Ectodermal cell (in vitro differentiated cells): ENCODE measurements around the gene HEBP2.

Source experiments
- H3K27ac ChIP-seq: 2 replicates; pipeline ENCODE4 v1.7.0; 2013; ENCODE audit warnings: mild to moderate bottlenecking, low read depth, low read length; ENCODE audit not compliant: insufficient read depth, poor library complexity, severe bottlenecking
- H3K27me3 ChIP-seq: 2 replicates; pipeline ENCODE4 v1.7.0; 2013; ENCODE audit warnings: mild to moderate bottlenecking, low read length; ENCODE audit not compliant: insufficient read depth, control insufficient read depth, poor library complexity, severe bottlenecking
- H3K36me3 ChIP-seq: one replicate; pipeline ENCODE4 v1.7.0; 2013; ENCODE audit warnings: low read length; ENCODE audit not compliant: control insufficient read depth, insufficient read depth
- H3K4me1 ChIP-seq: one replicate; pipeline ENCODE4 v1.7.0; 2013; ENCODE audit warnings: low read length; ENCODE audit not compliant: control insufficient read depth, insufficient read depth
- H3K4me3 ChIP-seq: 2 replicates; pipeline ENCODE4 v1.7.0; 2013; ENCODE audit warnings: low read depth, low read length, control low read depth; ENCODE audit not compliant: insufficient read depth
- H3K9me3 ChIP-seq: 2 replicates; pipeline ENCODE4 v1.7.0; 2013; ENCODE audit warnings: mild to moderate bottlenecking, low read length, moderate library complexity; ENCODE audit not compliant: control insufficient read depth
- WGBS, 2 experiments: methylation state at CpG; one replicate each; pipeline ENCODE4 v1.1.7; 2013; ENCODE audit warnings: missing lambda C conversion rate in 2 of 2; 5-methylcytosine and 5-hydroxymethylcytosine counted together

The HEBP2 gene

GRCh38 chr6:138377844-138378243, 26.2 kb upstream of the HEBP2 start, which contains the start of gene SMIM28:
Gene SMIM28 (plus strand): TSS chr6:138377905. CDS start chr6:138378073, 168 bp downstream.
- no peak within 1 kb of the TSS for H3K4me3 ChIP-seq
- no peaks in the 10 kb centered on the region for H3K4me1 ChIP-seq
- WGBS, 2 experiments: 89 to 96% methylated on average over 6 of the region's 6 CpGs
- H3K36me3 ChIP-seq: no peaks in the 10 kb centered on the region
- H3K27me3 ChIP-seq: no peaks in the 10 kb centered on the region
- H3K27ac ChIP-seq: no peak within 1 kb of the TSS
- H3K9me3 ChIP-seq: no peaks in the 10 kb centered on the region

- no peak overlapping the region for H3K27ac ChIP-seq
- no peaks in the 10 kb centered on the region for H3K27me3 ChIP-seq
- H3K9me3 ChIP-seq: no peaks in the 10 kb centered on the region
- no peaks in the 10 kb centered on the region for H3K4me1 ChIP-seq
- WGBS, 2 experiments: 64 to 79% methylated on average over 2 to 4 of the region's 4 CpGs
- no peaks in the 10 kb centered on the region for H3K36me3 ChIP-seq
- no peak overlapping the region for H3K4me3 ChIP-seq
Measured at GRCh38 chr6:138378463-138378862, 25.6 kb upstream of the HEBP2 start.

GRCh38 chr6:138382498-138383265, 21.3 kb upstream of the HEBP2 start:
- WGBS, 2 experiments: 81 to 84% methylated on average over 8 of the region's 8 CpGs
- Histone ChIP-seq H3K27ac (no peak overlapping the region), H3K36me3 (no peaks in the 10 kb centered on the region), H3K4me1 (no peaks in the 10 kb centered on the region), H3K27me3 (no peaks in the 10 kb centered on the region), H3K9me3 (no peaks in the 10 kb centered on the region), H3K4me3 (no peak overlapping the region)

- Histone ChIP-seq H3K9me3 (no peaks in the 10 kb centered on the region), H3K4me3 (no peak overlapping the region), H3K36me3 (no peaks in the 10 kb centered on the region), H3K27ac (no peak overlapping the region), H3K4me1 (no peaks in the 10 kb centered on the region), H3K27me3 (no peaks in the 10 kb centered on the region)
- 85 to 90% methylated on average over 3 of the region's 3 CpGs for WGBS, 2 experiments
Measured at GRCh38 chr6:138383776-138384175, 20.2 kb upstream of the HEBP2 start.

- Histone ChIP-seq H3K36me3 (no peaks in the 10 kb centered on the region), H3K4me3 (no peak overlapping the region), H3K9me3 (no peaks in the 10 kb centered on the region), H3K27me3 (no peaks in the 10 kb centered on the region), H3K4me1 (no peaks in the 10 kb centered on the region), H3K27ac (no peak overlapping the region)
- WGBS, 2 experiments: 93 to 98% methylated on average over 3 of the region's 3 CpGs
Measured at GRCh38 chr6:138386897-138387296, 17.1 kb upstream of the HEBP2 start.

- Histone ChIP-seq H3K4me1 (no peaks in the 10 kb centered on the region), H3K36me3 (no peaks in the 10 kb centered on the region), H3K27me3 (no peaks in the 10 kb centered on the region), H3K4me3 (no peak overlapping the region), H3K9me3 (no peaks in the 10 kb centered on the region), H3K27ac (no peak overlapping the region)
- WGBS, 2 experiments: 92 to 95% methylated on average over 8 of the region's 8 CpGs
Measured at GRCh38 chr6:138387577-138388368, 16.2 kb upstream of the HEBP2 start.

- 94 to 96% methylated on average over 5 of the region's 5 CpGs for WGBS, 2 experiments
- H3K4me1 ChIP-seq: no peaks in the 10 kb centered on the region
- no peaks in the 10 kb centered on the region for H3K36me3 ChIP-seq
- H3K27me3 ChIP-seq: no peaks in the 10 kb centered on the region
- no peak overlapping the region for H3K4me3 ChIP-seq
- no peaks in the 10 kb centered on the region for H3K9me3 ChIP-seq
- no peak overlapping the region for H3K27ac ChIP-seq
Measured at GRCh38 chr6:138389551-138389950, 14.5 kb upstream of the HEBP2 start.

GRCh38 chr6:138393871-138394783, 9.9 kb upstream of the HEBP2 start:
- Histone ChIP-seq H3K4me3 (no peak overlapping the region), H3K27ac (no peak overlapping the region), H3K4me1 (no peaks in the 10 kb centered on the region), H3K9me3 (no peaks in the 10 kb centered on the region), H3K27me3 (no peaks in the 10 kb centered on the region), H3K36me3 (no peaks in the 10 kb centered on the region)
- 85 to 92% methylated on average over 4 of the region's 5 CpGs for WGBS, 2 experiments

- 92 to 98% methylated on average over 5 of the region's 5 CpGs for WGBS, 2 experiments
- H3K36me3 ChIP-seq: no peaks in the 10 kb centered on the region
- no peaks in the 10 kb centered on the region for H3K9me3 ChIP-seq
- H3K27ac ChIP-seq: no peak overlapping the region
- no peaks in the 10 kb centered on the region for H3K27me3 ChIP-seq
- H3K4me1 ChIP-seq: no peaks in the 10 kb centered on the region
- no peak overlapping the region for H3K4me3 ChIP-seq
Measured at GRCh38 chr6:138396709-138397108, 7.3 kb upstream of the HEBP2 start.
